Cerebellar cortex (tissue), 1 donor: ENCODE data around the gene MGST1.
"Not testable (repeated sequence)": the region's sequence is repeated elsewhere in the genome, so short reads cannot be mapped to it uniquely, and the experiment has no call there.

Source experiments
- DNase-seq: peaks from one replicate; pipeline ENCODE4 v3.0.0-alpha.2; 2015; ENCODE audit warnings: low spot score

The MGST1 gene

GRCh38 chr12:16352481-16352880 lies 5.0 kb downstream of the MGST1 start:
- DNase-seq, result no peak

- DNase-seq, result no peak
Measured at GRCh38 chr12:16358878-16359277, 11.4 kb downstream of the MGST1 start.

DNA sequence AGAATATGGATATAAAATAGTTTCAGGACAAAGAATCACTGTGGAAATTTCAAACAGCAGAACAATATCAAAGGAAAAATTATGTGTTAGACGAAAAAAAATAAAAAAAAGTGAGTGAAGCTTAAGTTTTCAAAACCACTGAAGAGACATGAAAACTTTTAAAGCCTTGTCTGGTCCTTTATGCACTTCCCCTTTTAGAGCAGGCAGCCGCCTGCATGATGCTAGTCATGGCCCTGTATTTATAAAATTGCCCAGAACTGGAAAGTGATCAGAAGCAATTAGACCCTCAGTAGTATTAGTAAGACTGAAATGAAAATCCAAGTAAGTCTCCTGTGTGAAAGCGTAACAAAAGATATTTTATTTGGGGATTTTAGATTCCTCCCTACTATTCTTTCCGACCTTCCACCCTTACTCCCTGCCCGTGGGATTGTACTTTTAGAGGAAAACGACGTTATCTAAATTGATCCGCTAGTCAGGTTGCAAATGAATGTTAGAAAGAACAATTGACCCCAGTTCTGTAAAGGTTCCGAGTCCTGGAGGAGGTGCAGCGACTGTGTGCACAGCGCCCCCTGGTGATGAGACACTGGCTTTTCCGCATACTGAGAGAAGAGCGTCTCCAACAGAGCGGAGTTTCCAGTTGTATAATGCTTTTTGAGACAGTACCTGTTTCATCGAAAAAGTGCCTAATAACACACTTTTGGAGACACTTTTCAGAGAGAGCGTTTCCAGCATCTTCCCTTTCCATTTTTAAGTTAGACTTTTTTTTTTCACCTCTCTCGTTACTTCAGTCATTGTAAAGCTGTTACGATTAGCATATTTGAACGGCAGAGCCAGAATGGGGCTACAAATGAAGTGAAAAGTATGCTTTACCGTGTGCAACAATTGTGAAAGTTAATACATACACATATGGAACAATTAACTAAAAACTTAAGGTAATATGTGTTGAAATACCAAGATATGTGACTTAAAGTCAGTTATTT lies 12.4 kb downstream of the MGST1 start:
- peak; percentile 28 for DNase-seq

DNA sequence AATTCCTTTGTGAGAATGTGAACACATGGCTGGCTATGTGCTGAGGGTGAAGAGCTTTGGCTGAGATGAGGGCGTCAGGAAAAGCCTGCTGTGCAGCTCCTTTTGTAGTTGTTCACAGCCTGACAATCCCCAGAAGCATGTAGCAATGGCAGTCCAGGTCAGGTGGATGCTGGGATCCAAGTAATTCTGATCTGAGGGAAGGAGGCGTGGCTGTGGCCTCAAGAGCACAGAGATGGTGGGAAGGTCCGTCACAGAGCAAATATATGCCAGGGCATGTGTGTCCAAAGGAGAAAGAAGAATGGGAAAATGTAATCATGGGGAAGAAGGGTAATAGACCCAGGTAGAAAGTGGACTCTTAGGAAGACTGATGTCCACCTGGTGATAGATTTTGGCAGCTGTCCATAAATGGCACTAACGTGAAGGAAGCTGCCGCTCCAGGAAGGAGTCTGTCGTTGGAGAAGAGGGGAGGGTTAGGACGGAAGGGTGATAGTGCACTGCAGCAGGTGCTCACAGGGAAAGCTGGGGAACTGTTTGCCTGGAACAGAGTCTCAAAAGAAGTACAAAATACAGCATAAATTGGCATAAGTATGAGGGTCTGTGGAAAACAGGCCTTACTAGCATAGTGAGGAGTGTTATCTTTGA lies 13.8 kb downstream of the MGST1 start:
- DNase-seq, result no peak

- DNase-seq, result no peak
Measured at GRCh38 chr12:16362550-16362949, 15.1 kb downstream of the MGST1 start.

DNA sequence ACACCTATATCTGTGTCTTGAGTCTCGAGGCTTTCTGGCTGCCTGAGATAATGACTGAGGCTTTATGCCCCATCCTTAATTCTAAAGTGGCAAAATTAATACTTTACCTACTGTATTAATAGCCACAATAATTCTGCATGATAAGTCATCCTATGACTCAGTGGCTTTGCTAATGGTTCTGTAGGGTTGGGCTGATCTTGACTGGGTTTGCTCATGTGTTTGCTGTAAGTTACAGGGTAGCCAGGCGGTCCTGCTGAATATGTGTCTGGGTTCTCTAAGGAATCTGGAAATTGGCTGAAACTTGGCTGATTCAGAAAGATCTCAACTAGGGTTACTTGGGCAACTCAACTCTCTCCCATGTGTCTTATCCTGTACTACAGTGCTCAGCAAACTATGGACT lies 21.7 kb downstream of the MGST1 start:
- no peak for DNase-seq

DNA sequence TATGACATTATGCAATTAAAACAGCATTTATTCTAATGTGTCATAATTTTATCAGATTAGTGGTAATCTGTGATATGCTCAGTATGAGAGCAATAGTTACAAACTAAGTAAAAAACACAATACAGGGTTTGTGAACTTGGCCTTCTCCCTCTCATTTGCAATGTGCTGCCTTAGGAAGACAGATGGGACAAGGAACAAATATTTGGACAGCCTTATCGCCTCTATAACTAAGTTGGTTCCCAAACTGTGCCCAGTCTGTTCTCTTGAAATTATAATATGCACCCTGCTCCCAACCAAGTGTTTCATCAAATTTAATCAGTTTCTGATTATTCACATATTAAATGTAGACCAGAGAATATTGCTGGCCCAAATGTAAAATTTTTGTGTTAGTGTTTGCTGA lies 22.7 kb downstream of the MGST1 start:
- DNase-seq, result no peak

- DNase-seq, result not testable (repeated sequence)
Measured at GRCh38 chr12:16382652-16383312, 35.3 kb downstream of the MGST1 start.

DNA sequence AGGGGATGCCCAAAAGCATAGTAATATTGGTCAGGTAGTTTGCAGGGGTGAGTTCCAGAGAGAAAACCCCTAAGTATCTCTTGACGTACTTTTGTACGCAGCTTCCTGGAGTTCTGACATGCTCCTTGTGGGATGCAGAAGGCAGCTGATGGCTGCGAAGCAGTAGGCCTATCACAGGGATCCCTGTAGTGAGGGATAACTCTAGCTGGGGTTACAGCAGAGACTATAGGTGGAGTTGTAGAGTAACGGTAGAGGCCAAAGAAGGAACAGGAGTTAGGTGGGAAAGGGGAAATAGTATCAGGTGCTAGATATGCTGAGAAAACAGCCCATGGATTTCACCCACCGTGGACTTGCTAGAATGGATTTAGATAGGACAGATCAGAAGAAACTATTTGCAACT lies 37.3 kb downstream of the MGST1 start:
- DNase-seq, result no peak

- peak; percentile 34 for DNase-seq
Measured at GRCh38 chr12:16385782-16386646, 38.6 kb downstream of the MGST1 start.

DNA sequence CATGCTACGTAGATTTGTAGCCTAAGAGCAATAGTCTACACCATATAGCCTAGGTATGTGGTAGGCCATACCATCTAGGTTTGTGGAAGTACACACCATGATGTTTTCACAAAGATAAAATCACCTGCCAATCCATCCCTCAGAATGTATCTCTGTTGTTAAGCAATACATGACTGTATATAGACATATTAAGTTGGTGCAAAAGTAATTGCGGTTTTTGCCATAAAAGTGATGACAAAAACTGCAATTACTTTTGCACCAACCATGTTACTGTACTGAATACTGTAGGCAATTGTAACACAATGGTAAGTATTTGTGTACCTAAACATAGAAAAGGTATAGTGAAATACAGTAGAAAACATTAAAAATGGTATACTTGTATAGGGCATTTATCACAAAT lies 40.5 kb downstream of the MGST1 start:
- no peak for DNase-seq

DNA sequence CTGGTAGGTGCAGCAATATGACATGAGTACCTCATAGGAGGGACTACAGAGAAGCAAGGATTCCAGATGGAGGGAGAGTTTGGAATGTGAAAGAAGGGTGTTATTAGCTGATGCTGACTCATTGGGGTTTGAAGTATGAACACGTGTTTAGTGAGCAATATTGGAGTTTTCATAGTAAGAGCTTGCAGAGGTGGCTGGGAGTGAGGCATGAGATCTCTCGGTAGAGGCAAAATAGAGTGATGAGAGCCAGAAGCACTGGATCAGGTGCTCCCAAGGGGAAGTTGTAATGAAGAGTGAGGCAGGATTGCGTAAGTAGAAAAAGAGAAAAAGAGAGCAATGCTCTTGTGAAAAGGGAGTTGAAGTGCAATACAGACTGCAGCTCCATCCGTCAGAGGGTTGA lies 42.1 kb downstream of the MGST1 start:
- DNase-seq, result no peak

DNA sequence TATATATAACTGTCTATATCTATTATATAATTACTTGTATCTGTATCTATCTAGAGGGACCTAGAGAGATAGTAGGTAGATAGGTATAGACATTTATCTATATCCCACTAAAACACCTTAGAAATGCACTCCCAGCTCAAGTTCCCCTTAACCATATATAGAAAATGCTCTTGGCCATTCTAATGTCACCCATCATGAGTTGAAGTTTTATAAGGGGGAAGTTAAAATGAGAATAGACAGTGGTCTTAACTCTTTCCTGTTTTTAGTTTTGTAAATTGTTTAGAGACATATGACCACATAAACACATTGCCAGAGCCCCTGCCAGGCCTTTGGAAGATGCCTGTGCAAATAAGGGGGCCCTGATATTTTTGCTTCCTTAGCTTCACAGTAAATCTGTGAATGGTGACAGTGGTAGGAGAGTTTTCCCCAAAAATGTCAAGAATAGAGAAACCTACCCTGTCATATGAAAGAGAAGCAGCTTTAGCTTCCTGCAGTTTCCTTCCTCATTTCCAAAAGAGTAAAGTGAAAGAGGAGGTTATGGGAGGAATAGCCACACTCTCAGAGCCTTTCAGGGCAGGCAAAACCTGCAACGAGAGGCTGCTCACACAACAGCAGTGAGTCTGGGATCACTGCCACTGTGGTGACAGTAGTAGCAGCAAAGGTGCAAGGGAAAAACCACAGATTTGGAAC lies 45.5 kb downstream of the MGST1 start:
- no peak for DNase-seq

GRCh38 chr12:16399101-16399500 lies 51.7 kb downstream of the MGST1 start:
- no peak for DNase-seq

DNA sequence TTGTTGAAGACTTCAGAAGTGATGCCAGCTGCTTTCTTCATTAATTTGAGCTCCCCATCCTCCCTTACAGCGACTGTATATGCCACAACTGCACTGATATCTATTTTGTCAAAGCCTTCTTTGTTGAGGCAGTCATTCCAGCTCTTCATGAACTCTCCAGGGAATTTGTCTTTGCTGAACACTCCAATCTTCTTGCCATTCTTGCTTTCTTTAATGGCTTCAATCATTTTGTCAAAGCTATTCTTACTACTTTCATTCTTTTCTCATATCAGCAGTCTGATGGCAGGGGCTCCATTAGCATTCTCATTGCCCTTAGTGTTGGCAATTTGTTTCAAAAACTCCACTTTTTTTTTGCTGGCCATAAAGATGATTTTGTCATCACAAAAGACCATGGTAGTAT lies 54.4 kb downstream of the MGST1 start:
- not testable (repeated sequence) for DNase-seq

DNA sequence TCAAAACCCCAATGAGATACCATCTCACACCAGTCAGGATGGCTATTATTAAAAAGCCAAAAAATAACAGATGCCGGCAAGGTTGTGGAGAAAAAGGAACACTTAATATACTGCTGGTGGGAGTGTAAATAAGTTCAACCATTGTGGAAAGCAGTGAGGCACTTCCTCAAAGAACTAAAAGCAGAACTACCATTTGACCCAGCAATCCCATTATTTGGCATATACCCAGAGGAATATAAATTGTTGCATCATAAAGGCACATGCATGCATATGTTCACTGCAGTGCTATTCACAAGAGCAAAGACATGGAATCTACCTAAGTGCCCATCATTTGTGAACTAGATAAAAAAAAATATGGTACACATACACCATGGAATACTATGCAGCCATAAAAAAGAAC lies 59.9 kb downstream of the MGST1 start:
- DNase-seq, result no peak
